UCSD-AML1 (cell line): ENCODE data around the gene DPM1.

Experiments used
- DNase-seq: peaks from one replicate; lab custom pipeline; 2025; ENCODE audit not compliant: unreplicated experiment; lab: John Stamatoyannopoulos, UW

The DPM1 gene

GRCh38 chr20:50900261-50900660 lies 58.1 kb downstream of the DPM1 start:
- no peak for DNase-seq

DNA sequence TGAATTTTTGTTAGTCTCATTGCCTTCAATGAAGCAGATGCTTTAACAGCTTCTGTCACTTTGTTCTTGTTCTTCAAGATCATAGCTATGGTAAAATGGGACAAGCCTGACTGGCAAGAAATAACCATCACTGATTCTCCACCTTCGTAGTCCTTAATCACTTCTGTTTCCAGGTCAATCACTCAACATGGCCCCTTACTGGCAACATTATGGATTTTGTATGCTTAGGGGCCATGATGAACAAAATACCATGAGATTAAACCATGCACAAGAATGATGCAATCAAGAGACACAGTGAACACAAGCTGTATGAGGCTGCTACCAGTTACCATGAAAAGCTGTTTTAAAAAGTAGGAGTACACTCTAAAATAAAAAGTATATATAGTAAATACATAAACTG lies 59.9 kb downstream of the DPM1 start:
- no peak for DNase-seq

GRCh38 chr20:50895111-50895830 lies 63.1 kb downstream of the DPM1 start:
- no peak for DNase-seq

DNA sequence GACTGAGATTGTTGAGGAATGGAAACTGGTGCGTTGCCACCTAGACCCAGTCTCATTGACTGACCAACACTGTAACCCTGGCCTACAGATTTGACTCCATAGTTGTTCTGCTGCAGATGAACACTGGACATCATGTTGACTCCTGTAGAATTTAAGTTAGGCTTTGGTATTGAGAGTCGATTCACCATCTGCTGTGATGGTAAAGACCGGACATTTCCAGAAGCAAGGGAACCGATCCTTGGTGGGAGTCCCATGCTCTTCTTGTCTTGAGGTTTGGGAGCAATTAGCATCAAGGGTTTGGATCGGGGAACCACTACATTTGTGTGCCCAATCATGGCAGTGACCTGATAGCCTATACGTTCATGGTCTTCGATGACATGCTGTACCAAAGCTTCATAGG lies 64.7 kb downstream of the DPM1 start:
- DNase-seq, result no peak

- no peak for DNase-seq
Observed at GRCh38 chr20:50892394-50892793, 65.9 kb downstream of the DPM1 start.

DNA sequence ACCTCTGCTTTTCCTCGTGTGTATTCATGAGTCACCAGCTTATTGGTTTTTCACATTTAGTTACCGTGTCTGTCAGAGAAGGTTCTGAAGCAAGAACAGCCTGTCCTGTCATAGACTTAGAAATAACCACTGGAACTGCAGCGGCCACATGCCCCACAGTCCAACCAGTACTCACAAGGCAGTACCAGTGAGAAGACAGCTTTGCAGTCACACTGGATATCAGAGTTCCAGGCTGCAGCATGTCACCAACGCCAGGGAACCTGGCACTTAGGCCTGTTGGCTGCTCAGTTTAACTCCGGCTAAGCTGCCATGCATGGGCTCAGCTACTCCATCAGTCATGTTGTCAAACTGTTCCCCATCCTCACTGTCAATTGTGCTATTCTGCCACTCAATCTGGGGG lies 67.2 kb downstream of the DPM1 start:
- no peak for DNase-seq

GRCh38 chr20:50887576-50887975 lies 70.8 kb downstream of the DPM1 start:
- DNase-seq, result no peak

GRCh38 chr20:50886184-50886790 lies 72.0 kb downstream of the DPM1 start:
- DNase-seq, result no peak

GRCh38 chr20:50885781-50886180 lies 72.6 kb downstream of the DPM1 start:
- no peak for DNase-seq

DNA sequence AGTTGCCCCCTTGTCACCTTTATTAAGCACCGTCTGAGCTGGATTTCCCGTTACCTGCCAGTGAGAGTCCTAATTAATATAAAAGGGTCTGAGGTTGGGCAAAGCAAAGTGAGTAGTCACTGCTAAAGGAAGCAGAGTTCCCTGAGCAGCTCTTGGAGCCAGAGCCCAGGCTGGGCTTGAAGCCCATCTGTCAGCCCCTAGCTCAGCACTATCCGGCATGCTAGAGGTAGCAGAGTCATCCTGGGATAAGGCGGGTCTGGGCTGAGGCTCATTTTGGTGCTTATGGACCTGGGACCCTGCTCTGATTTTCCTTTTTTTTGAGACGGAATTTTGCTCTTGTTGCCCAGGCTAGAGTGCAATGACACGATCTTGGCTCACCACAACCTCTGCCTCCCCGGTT lies 73.3 kb downstream of the DPM1 start:
- DNase-seq, result no peak
